NCI-H748 (cell line): ENCODE measurements around the gene KNSTRN.

Source experiments
- DNase-seq: peaks from one replicate; lab custom pipeline; 2025; ENCODE audit not compliant: unreplicated experiment; lab: John Stamatoyannopoulos, UW

Gene KNSTRN

GRCh38 chr15:40365016-40365415 is 17.5 kb upstream of the KNSTRN start:
- no peak for DNase-seq

- no peak for DNase-seq
These were observed 16.7 kb upstream of the KNSTRN start for GRCh38 chr15:40365624-40366456.

GRCh38 chr15:40366457-40367370 is 15.8 kb upstream of the KNSTRN start:
- no peak for DNase-seq

GRCh38 chr15:40367371-40367685 is 15.2 kb upstream of the KNSTRN start:
- DNase-seq, result no peak

- peak; percentile 91 for DNase-seq
These were observed 14.6 kb upstream of the KNSTRN start for GRCh38 chr15:40367686-40368611.

- no peak for DNase-seq
These were observed 13.6 kb upstream of the KNSTRN start for GRCh38 chr15:40368719-40369473.

- DNase-seq, result no peak
These were observed 13.0 kb upstream of the KNSTRN start for GRCh38 chr15:40369474-40369869.

GRCh38 chr15:40369971-40370370 is 12.6 kb upstream of the KNSTRN start:
- no peak for DNase-seq

- DNase-seq, result no peak
These were observed 9.5 kb upstream of the KNSTRN start for GRCh38 chr15:40372981-40373380.

GRCh38 chr15:40377606-40378005 is 4.9 kb upstream of the KNSTRN start:
- no peak for DNase-seq

GRCh38 chr15:40379374-40379773 is 3.1 kb upstream of the KNSTRN start:
- DNase-seq, result no peak

GRCh38 chr15:40379853-40380252 is 2.7 kb upstream of the KNSTRN start:
- no peak for DNase-seq

- DNase-seq, result no peak
These were observed 1.9 kb upstream of the KNSTRN start for GRCh38 chr15:40380636-40381035.

GRCh38 chr15:40381818-40382529 is 547 bp upstream of the KNSTRN start:
- no peak for DNase-seq

GRCh38 chr15:40386480-40386879 is 4.0 kb downstream of the KNSTRN start:
- DNase-seq, result no peak

GRCh38 chr15:40388941-40389823 is 6.7 kb downstream of the KNSTRN start:
- DNase-seq, result no peak

- no peak for DNase-seq
These were observed 7.5 kb downstream of the KNSTRN start for GRCh38 chr15:40389824-40390595.
